GM21528 (cell line): ENCODE measurements around the gene TEKT2.

ENCODE experiments used
- ATAC-seq: cut with Tn5 transposase; IDR thresholded peaks from one replicate; pipeline ENCODE4 v1.9.1; 2021; ENCODE audit warnings: mild to moderate bottlenecking, moderate library complexity; ENCODE audit not compliant: unreplicated experiment, low FRiP score

Gene TEKT2, protein sequence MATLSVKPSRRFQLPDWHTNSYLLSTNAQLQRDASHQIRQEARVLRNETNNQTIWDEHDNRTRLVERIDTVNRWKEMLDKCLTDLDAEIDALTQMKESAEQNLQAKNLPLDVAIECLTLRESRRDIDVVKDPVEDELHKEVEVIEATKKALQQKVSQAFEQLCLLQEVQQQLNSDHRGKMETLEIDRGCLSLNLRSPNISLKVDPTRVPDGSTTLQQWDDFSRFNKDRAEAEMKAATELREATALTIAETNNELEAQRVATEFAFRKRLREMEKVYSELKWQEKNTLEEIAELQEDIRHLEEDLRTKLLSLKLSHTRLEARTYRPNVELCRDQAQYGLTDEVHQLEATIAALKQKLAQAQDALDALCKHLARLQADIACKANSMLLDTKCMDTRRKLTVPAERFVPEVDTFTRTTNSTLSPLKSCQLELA

GRCh38 chr1:36083635-36084496, at the start of gene TEKT2:
Gene TEKT2, plus strand, starts transcription at chr1:36084094. Its CDS starts 828 bp downstream, at chr1:36084922.
- no peak for ATAC-seq

GRCh38 chr1:36034692-36035091, 49.2 kb upstream of the TEKT2 start:
- ATAC-seq: no peak

- ATAC-seq: no peak
Measured at GRCh38 chr1:36035154-36035553, 48.7 kb upstream of the TEKT2 start.

GRCh38 chr1:36040238-36040637, 43.7 kb upstream of the TEKT2 start:
- ATAC-seq: no peak

DNA sequence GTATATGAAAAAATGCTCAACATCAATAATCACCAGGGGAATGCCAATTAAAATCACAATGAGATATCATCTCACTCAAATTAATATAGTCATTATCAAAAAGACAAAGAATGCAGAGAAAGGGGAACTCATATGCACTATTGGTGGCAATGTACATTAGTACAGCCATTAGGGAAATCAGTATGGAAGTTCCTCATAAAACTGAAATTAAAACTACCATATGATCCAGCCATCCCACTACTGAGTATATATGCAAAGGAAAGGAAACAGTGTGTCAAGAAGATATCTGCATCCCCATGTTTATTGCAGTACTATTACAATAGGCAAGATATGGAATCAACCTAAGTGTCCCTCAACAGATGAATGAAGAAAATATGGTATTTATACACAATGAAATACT, 32.1 kb upstream of the TEKT2 start:
- no peak for ATAC-seq

DNA sequence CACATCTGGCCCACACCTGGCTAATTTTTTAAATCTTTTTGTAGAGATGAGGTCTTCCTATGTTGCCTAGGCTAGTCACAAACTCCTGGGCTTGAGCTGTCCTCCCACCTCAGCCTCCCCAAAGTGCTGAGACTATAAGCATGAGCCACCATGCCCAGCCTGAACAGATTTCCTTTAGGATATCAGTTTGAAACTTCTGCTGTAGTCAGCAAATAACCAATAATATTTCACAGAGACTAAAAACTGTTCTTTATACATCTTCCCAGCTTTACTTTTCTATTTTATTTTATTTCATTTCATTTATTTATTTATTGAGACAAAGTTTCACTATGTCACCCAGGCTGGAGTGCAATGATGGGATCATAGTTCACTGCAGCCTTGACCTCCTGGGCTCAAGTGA, 29.9 kb upstream of the TEKT2 start:
- no peak for ATAC-seq

DNA sequence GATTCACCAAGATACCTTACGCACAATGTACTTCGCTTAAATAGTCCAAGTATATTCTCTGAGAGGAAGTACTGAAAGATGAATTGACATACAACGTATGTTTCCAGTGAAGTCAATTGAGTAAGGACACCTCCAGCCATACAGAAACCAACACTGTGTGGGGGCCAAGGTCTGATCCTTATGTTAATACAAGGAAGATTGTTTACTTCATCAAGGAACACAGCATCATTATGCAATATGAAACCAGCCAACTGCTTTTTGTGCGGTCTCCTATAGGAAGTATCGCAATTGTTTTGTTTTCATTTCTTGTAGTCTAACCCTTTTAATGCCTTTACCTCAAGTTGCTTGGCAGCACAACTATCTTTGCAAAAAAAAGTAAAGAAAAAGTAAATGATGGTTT, 28.2 kb upstream of the TEKT2 start:
- no peak for ATAC-seq

GRCh38 chr1:36062315-36062714, 21.6 kb upstream of the TEKT2 start:
- no peak for ATAC-seq

GRCh38 chr1:36067871-36068270, 16.0 kb upstream of the TEKT2 start:
- no peak for ATAC-seq

DNA sequence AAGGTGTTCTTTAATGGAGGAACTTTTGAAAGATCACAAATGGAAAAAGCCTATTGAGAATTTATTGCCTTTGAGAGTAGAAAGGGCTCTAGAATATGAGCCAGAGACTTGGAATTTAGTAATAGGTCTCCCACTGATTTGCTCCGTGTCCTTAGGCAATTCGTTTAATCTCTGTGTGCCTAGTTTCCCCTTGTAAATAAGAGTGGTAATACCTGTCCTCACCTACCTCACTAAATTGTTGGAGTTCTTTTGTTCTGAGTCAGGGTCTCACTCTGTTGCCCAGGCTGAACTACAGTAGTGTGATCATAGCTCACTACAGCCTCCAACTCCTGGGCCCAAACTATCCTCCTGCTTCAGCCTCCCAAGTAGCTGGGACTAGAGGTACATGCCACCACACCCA, 15.0 kb upstream of the TEKT2 start:
- no peak for ATAC-seq

- no peak for ATAC-seq
Measured at GRCh38 chr1:36070349-36070748, 13.5 kb upstream of the TEKT2 start.

DNA sequence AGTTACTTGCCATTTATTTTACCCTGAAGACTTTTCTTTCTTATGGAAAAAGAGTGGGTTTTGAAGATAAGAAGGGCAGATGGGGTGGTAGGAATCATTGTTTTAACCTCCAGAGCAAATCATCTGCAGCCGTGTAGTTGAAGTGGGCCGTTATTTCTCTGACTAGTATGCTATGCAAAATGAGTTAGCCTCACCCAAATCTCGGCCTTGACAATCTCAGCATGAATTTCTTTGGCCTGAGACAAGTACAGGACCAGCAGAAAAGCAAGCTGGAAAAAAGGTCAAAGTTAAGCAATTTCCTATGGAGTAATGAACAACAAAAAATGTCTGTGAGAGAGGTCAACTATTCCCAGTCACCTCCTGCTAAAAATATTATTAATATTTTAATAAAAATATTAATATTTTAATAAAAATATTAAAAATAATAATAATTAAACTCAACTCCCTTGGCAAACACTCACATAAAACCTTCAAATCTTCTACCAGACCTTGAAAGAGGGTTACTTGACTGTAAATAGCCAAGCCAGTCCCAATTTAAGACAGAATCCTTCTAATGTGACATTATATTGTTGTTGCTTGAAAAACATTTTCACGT, 6.8 kb upstream of the TEKT2 start:
- no peak for ATAC-seq

- ATAC-seq: no peak
Measured at GRCh38 chr1:36080236-36080635, 3.7 kb upstream of the TEKT2 start.

GRCh38 chr1:36080801-36081200, 3.1 kb upstream of the TEKT2 start:
- ATAC-seq: no peak

DNA sequence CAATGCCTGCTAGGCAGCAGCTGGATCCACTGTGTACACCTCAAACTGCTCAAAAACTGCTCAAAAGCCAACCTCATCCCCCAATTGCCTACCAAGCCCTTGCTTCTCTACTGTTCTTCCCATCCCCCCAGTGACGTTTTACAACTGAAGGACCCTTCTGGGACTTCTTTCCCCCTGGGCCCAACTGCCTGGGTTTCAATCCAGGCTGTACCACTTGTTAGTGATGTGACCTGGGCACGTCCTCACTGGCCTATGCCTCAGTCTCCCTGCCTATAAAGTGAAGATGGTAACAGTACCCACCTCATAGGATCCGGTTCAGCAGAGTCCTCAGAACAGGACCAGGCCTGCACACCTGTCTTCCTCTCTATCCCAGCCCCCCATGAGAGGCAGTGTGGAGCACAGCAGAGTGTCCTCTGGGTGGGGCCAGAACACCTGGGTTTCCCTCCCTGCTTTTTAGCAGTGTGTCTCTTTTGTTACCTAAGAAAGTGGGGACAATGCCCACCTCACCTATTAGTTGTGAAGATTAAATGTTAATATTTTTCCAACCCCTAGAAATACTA, 1.9 kb upstream of the TEKT2 start:
- no peak for ATAC-seq

GRCh38 chr1:36083219-36083618, 675 bp upstream of the TEKT2 start:
- no peak for ATAC-seq

DNA sequence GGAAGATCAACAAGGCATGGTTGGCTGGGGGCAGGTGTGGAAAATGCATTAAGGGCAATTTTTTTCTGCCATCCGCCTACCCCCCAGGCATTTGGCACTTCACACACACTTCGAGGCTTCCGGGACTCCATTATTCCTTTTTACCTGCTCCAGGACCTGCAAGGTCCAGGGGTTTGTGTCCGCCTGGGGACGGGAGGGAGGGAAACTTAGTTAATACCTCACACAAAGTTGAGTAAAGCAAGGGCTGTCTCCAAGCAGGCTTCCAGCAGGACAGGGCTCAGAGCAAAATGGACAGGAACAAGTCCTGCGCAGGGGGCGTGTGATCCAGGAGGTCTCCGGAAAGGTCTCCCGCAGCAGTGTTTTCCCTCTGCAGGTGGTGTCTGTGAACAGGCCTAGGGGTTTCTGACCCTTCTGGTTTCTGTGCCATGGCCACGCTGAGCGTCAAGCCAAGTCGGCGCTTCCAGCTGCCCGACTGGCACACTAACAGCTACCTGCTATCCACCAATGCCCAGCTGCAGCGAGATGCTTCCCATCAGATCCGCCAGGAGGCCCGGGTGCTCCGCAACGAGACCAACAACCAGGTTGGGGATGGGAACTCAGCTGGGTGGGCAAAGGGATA, 712 bp downstream of the TEKT2 start:
- no peak for ATAC-seq

GRCh38 chr1:36085126-36085525, 1.2 kb downstream of the TEKT2 start:
- no peak for ATAC-seq

- ATAC-seq: no peak
Measured at GRCh38 chr1:36085686-36086526, 2.0 kb downstream of the TEKT2 start.
